ENCODE results near the gene BMPER. TPM values are rescaled to one million over a fixed set of nuclear protein-coding genes. Genes with fewer than 3 reads are reported as not detected.

The BMPER gene
- total RNA-seq, 1 donor from 2014 or later = not detected

DNA sequence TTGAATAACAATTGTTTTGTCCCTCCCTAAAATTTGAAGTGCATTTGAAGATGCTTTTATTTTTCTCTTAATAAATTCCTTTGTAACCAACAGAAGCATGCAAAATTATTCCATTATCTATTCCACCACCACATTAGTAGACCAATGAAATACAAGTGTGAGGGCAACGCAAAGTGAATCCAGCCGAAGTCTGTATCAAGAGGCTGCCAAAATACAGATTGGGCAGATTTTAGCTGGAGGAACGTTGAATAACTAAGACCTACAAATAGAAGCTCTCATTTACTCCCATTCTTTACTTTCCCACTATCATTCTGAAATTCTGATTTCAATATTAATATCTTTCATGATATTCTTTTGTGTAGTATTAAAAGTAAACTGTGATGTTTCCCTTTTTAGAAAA is 233.7 kb downstream of the BMPER start:
- H3K9me3 Mint-ChIP-seq = no peaks in the 10 kb centered on the region
- H3K4me3 Mint-ChIP-seq = no peak overlapping the region
- no peaks in the 10 kb centered on the region for H3K4me1 Mint-ChIP-seq
- CTCF ChIA-PET = no interaction called here
- TF ChIP-seq, protein P1, sequence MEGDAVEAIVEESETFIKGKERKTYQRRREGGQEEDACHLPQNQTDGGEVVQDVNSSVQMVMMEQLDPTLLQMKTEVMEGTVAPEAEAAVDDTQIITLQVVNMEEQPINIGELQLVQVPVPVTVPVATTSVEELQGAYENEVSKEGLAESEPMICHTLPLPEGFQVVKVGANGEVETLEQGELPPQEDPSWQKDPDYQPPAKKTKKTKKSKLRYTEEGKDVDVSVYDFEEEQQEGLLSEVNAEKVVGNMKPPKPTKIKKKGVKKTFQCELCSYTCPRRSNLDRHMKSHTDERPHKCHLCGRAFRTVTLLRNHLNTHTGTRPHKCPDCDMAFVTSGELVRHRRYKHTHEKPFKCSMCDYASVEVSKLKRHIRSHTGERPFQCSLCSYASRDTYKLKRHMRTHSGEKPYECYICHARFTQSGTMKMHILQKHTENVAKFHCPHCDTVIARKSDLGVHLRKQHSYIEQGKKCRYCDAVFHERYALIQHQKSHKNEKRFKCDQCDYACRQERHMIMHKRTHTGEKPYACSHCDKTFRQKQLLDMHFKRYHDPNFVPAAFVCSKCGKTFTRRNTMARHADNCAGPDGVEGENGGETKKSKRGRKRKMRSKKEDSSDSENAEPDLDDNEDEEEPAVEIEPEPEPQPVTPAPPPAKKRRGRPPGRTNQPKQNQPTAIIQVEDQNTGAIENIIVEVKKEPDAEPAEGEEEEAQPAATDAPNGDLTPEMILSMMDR (IDR thresholded peaks at IDR 0.05) = no peak
- no peak overlapping the region for H3K27ac Mint-ChIP-seq
- intact Hi-C loops (cut with micrococcal nuclease) = no loop called here
- no peak for DNase-seq
- H3K27me3 Mint-ChIP-seq = no peaks in the 10 kb centered on the region
- no peaks in the 10 kb centered on the region for H3K36me3 Mint-ChIP-seq (ENCODE audit: low read depth)
- no peak for ATAC-seq (ENCODE audit: low read depth)
- POLR2A ChIA-PET = no interaction called here

DNA sequence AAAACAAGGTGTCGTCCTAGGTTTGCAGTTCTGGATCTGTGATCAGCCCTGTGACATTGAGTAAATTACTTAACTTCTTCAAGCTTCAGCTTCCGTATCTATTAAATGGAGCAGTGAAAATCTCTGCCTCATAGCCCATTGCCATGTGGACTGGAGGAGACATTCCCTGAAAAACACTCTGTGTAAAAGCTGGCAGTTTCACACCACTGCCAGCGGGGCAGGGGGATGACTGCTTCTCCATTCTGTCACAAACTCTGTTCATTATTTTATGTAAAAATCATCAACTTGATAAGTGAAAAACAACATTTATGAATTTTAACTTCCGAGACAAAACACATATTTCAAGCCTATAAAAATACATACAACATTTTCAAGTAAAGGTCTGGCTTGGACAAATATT is 234.7 kb downstream of the BMPER start:
- intact Hi-C loops (cut with micrococcal nuclease) = no loop called here
- no peak for ATAC-seq (ENCODE audit: low read depth)

DNA sequence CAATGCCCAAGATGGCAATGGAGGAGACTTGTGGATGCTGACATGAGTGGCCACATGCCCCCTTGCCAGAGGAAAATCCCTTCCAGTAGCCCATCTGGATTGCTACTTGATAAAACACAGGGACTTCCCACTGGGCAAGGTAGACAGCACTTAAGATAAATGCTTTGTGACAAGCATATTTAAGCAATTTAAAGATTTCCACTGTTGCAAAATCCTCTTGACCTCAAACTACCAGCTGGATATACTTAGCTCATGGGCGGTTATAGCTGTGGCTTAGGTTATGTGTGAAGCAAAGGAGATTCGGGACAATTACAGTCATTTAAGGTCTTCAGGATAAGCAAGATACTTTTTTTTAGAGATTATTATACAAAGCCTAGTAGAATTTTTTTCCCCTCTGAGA is 238.1 kb downstream of the BMPER start:
- intact Hi-C loops (cut with micrococcal nuclease) = no loop called here
- Mint-ChIP-seq H3K27ac (no peak overlapping the region), H3K4me1 (no peaks in the 10 kb centered on the region), H3K36me3 (ENCODE audit: low read depth) (no peaks in the 10 kb centered on the region), H3K27me3 (no peaks in the 10 kb centered on the region), H3K4me3 (no peak overlapping the region), H3K9me3 (no peaks in the 10 kb centered on the region)
- ATAC-seq (ENCODE audit: low read depth) (no peak), DNase-seq (no peak)
- ChIA-PET CTCF (no interaction called here), POLR2A (no interaction called here)
- TF ChIP-seq, protein P1 (IDR thresholded peaks at IDR 0.05) = no peak

More for the DNA sequence above, 234.7 kb downstream of the BMPER start:
- no peaks in the 10 kb centered on the region for H3K9me3 Mint-ChIP-seq
- POLR2A ChIA-PET = no interaction called here
- no peaks in the 10 kb centered on the region for H3K4me1 Mint-ChIP-seq
- TF ChIP-seq, protein P1 (IDR thresholded peaks at IDR 0.05) = no peak
- H3K27me3 Mint-ChIP-seq = no peaks in the 10 kb centered on the region
- no peak overlapping the region for H3K4me3 Mint-ChIP-seq
- no peaks in the 10 kb centered on the region for H3K36me3 Mint-ChIP-seq (ENCODE audit: low read depth)
- H3K27ac Mint-ChIP-seq = no peak overlapping the region
- DNase-seq = no peak
- CTCF ChIA-PET = no interaction called here

DNA sequence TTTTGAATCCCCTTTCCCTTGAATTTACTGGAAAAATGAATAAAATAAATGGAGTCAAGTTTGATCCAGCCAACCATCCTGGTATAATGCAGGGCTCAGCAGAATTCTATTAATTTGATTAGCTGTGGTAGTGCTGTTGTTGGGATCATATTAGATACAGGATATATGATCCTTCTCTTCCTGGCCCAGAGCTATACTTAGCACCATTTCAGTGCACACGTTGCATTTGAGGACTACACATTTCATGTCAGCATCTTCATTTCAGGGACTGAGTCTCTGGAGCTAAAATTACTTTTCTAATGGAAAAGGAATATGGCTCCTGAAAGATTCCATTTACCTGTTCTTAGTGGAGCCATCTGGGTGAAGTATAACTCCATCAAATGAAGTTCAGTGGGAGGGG is 240.3 kb downstream of the BMPER start:
- ChIA-PET CTCF (no interaction called here), POLR2A (no interaction called here)
- no peaks in the 10 kb centered on the region for H3K36me3 Mint-ChIP-seq (ENCODE audit: low read depth)
- no peak overlapping the region for H3K27ac Mint-ChIP-seq
- no peaks in the 10 kb centered on the region for H3K4me1 Mint-ChIP-seq
- DNase-seq (no peak), ATAC-seq (ENCODE audit: low read depth) (no peak)
- intact Hi-C loops (cut with micrococcal nuclease) = no loop called here
- TF ChIP-seq, protein P1 (IDR thresholded peaks at IDR 0.05) = no peak
- H3K4me3 Mint-ChIP-seq = no peak overlapping the region
- no peaks in the 10 kb centered on the region for H3K9me3 Mint-ChIP-seq
- no peaks in the 10 kb centered on the region for H3K27me3 Mint-ChIP-seq

DNA sequence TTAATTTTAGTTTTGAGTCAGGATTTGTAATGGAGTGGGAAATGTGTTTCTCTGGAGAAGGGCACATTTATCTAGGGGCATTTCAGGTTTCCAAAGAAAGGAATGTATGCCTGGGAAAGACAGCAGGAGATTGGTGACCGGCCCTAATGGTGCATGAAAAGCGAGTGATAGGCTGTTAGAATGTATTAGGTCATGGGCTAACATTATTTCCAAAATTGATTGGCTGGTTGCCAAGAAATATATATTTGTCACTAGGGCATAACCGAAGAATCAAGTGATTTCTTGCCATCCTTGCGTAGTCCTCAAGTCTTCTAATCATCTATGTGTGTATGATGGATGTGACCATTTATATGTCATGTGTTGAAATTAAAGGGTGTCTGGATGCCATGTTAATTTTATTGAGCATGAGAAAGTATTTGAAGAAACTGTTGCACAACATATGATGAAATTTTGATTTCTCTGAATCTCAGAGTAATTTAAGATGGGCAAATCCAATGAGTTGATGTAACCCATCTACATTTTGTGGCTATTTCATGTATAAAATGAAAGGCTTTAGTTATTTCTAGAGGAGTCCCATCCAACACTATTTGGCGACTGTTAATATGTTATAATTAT is 248.4 kb downstream of the BMPER start:
- Mint-ChIP-seq H3K27ac (no peak overlapping the region), H3K4me1 (no peaks in the 10 kb centered on the region), H3K9me3 (peaks cover 2% of the 10 kb centered on the region), H3K4me3 (no peak overlapping the region), H3K36me3 (ENCODE audit: low read depth) (no peaks in the 10 kb centered on the region), H3K27me3 (no peaks in the 10 kb centered on the region)
- intact Hi-C loops (cut with micrococcal nuclease) = no loop called here
- CTCF ChIA-PET = no interaction called here
- TF ChIP-seq, protein P1 (IDR thresholded peaks at IDR 0.05) = no peak
- POLR2A ChIA-PET = no interaction called here
- DNase-seq (no peak), ATAC-seq (ENCODE audit: low read depth) (no peak)

Measured in activated B cell treated with CpG ODN at 0.5 μM for 24 hours (primary cell).